IPS DF 6.9 (cell line): ENCODE results near the gene COX4I1.
"Not testable (repeated sequence)": the region's sequence is repeated elsewhere in the genome, so short reads cannot be mapped to it uniquely, and the experiment has no call there.

Experiments
- DNase-seq: peaks from one replicate; pipeline ENCODE4 v3.0.0-alpha.2; 2013; ENCODE audit warnings: low read depth, low spot score
- H3K27ac ChIP-seq: one replicate; pipeline ENCODE4 v1.5.1; 2013; ENCODE audit warnings: low read length, control low read depth
- H3K27me3 ChIP-seq: 2 replicates; pipeline ENCODE4 v1.6.1; 2013; ENCODE audit warnings: mild to moderate bottlenecking, low read length; ENCODE audit not compliant: control insufficient read depth, insufficient read depth
- H3K36me3 ChIP-seq: 2 replicates; pipeline ENCODE4 v1.6.1; 2013; ENCODE audit warnings: low read length; ENCODE audit not compliant: control insufficient read depth, insufficient read depth
- H3K4me1 ChIP-seq: 2 replicates; pipeline ENCODE4 v1.6.1; 2013; ENCODE audit warnings: low read length; ENCODE audit not compliant: control insufficient read depth, insufficient read depth
- H3K4me3 ChIP-seq: 2 replicates; pipeline ENCODE4 v1.5.1; 2013; ENCODE audit warnings: mild to moderate bottlenecking, low read length
- H3K9me3 ChIP-seq: 2 replicates; pipeline ENCODE4 v1.6.1; 2013; ENCODE audit warnings: low read length, inconsistent platforms; ENCODE audit not compliant: control insufficient read depth, insufficient read depth
- WGBS: extraction: QIAGEN DNeasy Blood & Tissue Kit; methylation state at CpG from one replicate; pipeline ENCODE4 v1.1.7; 2013; ENCODE audit warnings: mixed read lengths, missing lambda C conversion rate; ENCODE audit not compliant: insufficient read length, insufficient coverage; 5-methylcytosine and 5-hydroxymethylcytosine counted together

Gene COX4I1

GRCh38 chr16:85833219-85833920 lies 33.9 kb downstream of the COX4I1 start:
- H3K9me3 ChIP-seq, result no peaks in the 10 kb centered on the region
- no peaks in the 10 kb centered on the region for H3K4me1 ChIP-seq
- DNase-seq, result no peak
- WGBS, result no CpG with 5 or more reads among the region's 22 CpGs
- no peaks in the 10 kb centered on the region for H3K27me3 ChIP-seq
- no peak overlapping the region for H3K4me3 ChIP-seq
- H3K36me3 ChIP-seq, result no peaks in the 10 kb centered on the region
- no peak overlapping the region for H3K27ac ChIP-seq

GRCh38 chr16:85834741-85835140 lies 35.2 kb downstream of the COX4I1 start:
- no peak overlapping the region for H3K27ac ChIP-seq
- H3K9me3 ChIP-seq, result no peaks in the 10 kb centered on the region
- H3K4me1 ChIP-seq, result no peaks in the 10 kb centered on the region
- no peaks in the 10 kb centered on the region for H3K36me3 ChIP-seq
- no peaks in the 10 kb centered on the region for H3K27me3 ChIP-seq
- no CpG with 5 or more reads among the region's 5 CpGs for WGBS
- DNase-seq, result no peak
- H3K4me3 ChIP-seq, result no peak overlapping the region

- Histone ChIP-seq H3K4me3 (no peak overlapping the region), H3K4me1 (no peaks in the 10 kb centered on the region), H3K27me3 (no peaks in the 10 kb centered on the region), H3K27ac (no peak overlapping the region), H3K9me3 (no peaks in the 10 kb centered on the region), H3K36me3 (no peaks in the 10 kb centered on the region)
- DNase-seq, result no peak
- whole genome bisulfite sequencing, result no CpG with 5 or more reads among the region's 21 CpGs
Observed at GRCh38 chr16:85835227-85835751, 35.8 kb downstream of the COX4I1 start.

GRCh38 chr16:85835956-85836705 lies 36.6 kb downstream of the COX4I1 start:
- no CpG with 5 or more reads among the region's 22 CpGs for WGBS
- no peaks in the 10 kb centered on the region for H3K36me3 ChIP-seq
- H3K27me3 ChIP-seq, result no peaks in the 10 kb centered on the region
- H3K27ac ChIP-seq, result no peak overlapping the region
- no peak overlapping the region for H3K4me3 ChIP-seq
- H3K4me1 ChIP-seq, result no peaks in the 10 kb centered on the region
- no peaks in the 10 kb centered on the region for H3K9me3 ChIP-seq
- no peak for DNase-seq

- H3K4me3 ChIP-seq, result no peak overlapping the region
- no peaks in the 10 kb centered on the region for H3K27me3 ChIP-seq
- no peak for DNase-seq
- no peaks in the 10 kb centered on the region for H3K4me1 ChIP-seq
- H3K27ac ChIP-seq, result no peak overlapping the region
- WGBS, result no CpG with 5 or more reads among the region's 24 CpGs
- no peaks in the 10 kb centered on the region for H3K9me3 ChIP-seq
- H3K36me3 ChIP-seq, result no peaks in the 10 kb centered on the region
Observed at GRCh38 chr16:85836706-85837582, 37.4 kb downstream of the COX4I1 start.

GRCh38 chr16:85837654-85838053 lies 38.2 kb downstream of the COX4I1 start:
- not testable (repeated sequence) for DNase-seq, H3K36me3 ChIP-seq, H3K9me3 ChIP-seq, H3K4me1 ChIP-seq, H3K27ac ChIP-seq, H3K27me3 ChIP-seq, H3K4me3 ChIP-seq
- no CpG with 5 or more reads among the region's 4 CpGs for WGBS

- H3K9me3 ChIP-seq, result no peaks in the 10 kb centered on the region
- no peak for DNase-seq
- H3K4me1 ChIP-seq, result no peaks in the 10 kb centered on the region
- no peak overlapping the region for H3K4me3 ChIP-seq
- no CpG with 5 or more reads among the region's 11 CpGs for WGBS
- no peaks in the 10 kb centered on the region for H3K27me3 ChIP-seq
- H3K36me3 ChIP-seq, result no peaks in the 10 kb centered on the region
- H3K27ac ChIP-seq, result no peak overlapping the region
Observed at GRCh38 chr16:85838381-85838780, 38.9 kb downstream of the COX4I1 start.

GRCh38 chr16:85838876-85839585 lies 39.5 kb downstream of the COX4I1 start:
- Histone ChIP-seq H3K27me3 (no peaks in the 10 kb centered on the region), H3K27ac (no peak overlapping the region), H3K4me3 (no peak overlapping the region), H3K36me3 (no peaks in the 10 kb centered on the region), H3K4me1 (no peaks in the 10 kb centered on the region), H3K9me3 (no peaks in the 10 kb centered on the region)
- no peak for DNase-seq
- WGBS, result no CpG with 5 or more reads among the region's 21 CpGs

- H3K4me3 ChIP-seq, result no peak overlapping the region
- H3K27me3 ChIP-seq, result no peaks in the 10 kb centered on the region
- WGBS, result no CpG with 5 or more reads among the region's 24 CpGs
- H3K27ac ChIP-seq, result no peak overlapping the region
- no peaks in the 10 kb centered on the region for H3K9me3 ChIP-seq
- no peaks in the 10 kb centered on the region for H3K4me1 ChIP-seq
- no peaks in the 10 kb centered on the region for H3K36me3 ChIP-seq
- no peak for DNase-seq
Observed at GRCh38 chr16:85839681-85840240, 40.3 kb downstream of the COX4I1 start.
